ENCODE data around the gene TRPM3.

The TRPM3 gene

DNA sequence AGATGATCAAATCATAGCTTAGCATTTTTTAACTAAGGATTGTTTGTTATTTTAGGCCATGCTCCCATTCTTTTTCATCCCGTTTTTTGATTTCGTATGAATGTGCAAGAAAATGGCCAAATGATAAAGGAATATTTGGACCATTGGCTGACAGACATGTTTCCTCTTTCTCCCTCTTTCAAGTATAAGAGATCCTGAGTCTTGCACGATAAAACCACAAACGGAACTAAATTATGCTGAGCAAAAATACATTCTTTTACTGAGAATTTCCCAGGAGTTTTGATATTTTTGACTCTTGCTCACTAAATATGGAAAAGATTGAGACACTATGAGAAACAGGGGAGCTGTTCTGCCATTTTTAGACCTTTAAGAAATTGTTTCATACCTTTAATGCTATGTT, 616.6 kb downstream of the TRPM3 start:
- DNase-seq (ENCODE audit: extremely low read depth, low read depth), result no peak
- TF ChIP-seq, protein P1, sequence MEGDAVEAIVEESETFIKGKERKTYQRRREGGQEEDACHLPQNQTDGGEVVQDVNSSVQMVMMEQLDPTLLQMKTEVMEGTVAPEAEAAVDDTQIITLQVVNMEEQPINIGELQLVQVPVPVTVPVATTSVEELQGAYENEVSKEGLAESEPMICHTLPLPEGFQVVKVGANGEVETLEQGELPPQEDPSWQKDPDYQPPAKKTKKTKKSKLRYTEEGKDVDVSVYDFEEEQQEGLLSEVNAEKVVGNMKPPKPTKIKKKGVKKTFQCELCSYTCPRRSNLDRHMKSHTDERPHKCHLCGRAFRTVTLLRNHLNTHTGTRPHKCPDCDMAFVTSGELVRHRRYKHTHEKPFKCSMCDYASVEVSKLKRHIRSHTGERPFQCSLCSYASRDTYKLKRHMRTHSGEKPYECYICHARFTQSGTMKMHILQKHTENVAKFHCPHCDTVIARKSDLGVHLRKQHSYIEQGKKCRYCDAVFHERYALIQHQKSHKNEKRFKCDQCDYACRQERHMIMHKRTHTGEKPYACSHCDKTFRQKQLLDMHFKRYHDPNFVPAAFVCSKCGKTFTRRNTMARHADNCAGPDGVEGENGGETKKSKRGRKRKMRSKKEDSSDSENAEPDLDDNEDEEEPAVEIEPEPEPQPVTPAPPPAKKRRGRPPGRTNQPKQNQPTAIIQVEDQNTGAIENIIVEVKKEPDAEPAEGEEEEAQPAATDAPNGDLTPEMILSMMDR (IDR thresholded peaks at IDR 0.05; ENCODE audit: low read depth, low read length), result no peak

DNA sequence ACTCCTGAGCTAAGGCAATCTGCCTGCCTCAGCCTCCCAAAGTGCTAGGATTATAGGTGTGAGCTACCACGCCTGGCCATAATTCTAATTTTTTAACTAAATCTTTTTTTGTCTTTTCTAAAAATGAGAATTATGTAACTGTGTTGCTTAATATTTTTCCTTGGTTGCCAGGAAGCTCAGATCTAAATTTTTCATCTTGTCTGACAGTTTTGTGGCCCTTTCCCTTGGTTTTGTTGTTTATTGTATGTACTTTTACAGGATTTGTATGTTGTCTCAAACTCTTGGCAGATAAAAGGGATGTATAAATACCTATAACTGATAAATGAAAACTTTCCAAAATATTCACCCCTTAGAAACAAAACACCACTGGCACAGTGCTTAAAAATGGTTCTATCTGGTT, 618.7 kb downstream of the TRPM3 start:
- DNase-seq (ENCODE audit: extremely low read depth, low read depth), result no peak
- TF ChIP-seq, protein P1 (IDR thresholded peaks at IDR 0.05; ENCODE audit: low read depth, low read length), result no peak

DNA sequence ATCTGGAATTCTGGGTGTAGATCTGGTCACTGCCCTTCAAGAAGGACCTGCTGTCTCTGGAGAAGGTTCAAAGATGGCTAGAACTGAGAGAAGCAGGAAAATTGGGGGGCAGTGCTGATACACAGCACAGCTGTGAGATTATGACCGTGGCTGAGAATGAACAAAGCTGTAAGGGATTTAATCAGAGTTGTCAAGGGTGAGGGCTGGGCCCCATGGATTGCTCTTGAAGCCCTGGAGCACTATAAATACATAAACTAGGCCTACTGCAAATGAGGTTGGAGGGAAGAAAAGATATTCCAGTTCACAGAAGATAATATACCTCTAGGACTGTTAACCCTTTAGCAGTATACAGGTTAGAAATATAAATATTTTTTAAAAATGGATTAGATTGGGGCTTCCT, 620.6 kb downstream of the TRPM3 start:
- DNase-seq (ENCODE audit: extremely low read depth, low read depth), result no peak
- TF ChIP-seq, protein P1 (IDR thresholded peaks at IDR 0.05; ENCODE audit: low read depth, low read length), result no peak

DNA sequence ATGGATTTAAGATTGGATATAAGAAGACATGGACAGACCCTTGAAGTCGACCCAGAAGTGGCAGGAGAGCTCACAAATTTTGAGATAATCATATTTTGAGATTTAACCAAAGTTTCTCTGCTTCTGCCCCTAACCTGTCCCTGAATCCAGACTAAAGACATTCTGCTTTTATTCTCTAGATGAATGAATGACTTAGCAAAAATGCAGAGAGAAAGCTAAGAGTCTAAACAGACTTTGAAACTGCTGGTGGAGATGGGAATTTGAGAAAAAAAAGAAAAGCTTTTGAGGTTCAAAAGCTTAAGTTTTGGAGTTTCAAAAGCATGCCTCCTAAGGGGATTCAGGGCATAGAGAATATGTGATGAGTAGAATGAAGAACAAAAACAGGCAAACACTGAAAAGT, 621.8 kb downstream of the TRPM3 start:
- DNase-seq (ENCODE audit: extremely low read depth, low read depth), result no peak
- TF ChIP-seq, protein P1 (IDR thresholded peaks at IDR 0.05; ENCODE audit: low read depth, low read length), result no peak

DNA sequence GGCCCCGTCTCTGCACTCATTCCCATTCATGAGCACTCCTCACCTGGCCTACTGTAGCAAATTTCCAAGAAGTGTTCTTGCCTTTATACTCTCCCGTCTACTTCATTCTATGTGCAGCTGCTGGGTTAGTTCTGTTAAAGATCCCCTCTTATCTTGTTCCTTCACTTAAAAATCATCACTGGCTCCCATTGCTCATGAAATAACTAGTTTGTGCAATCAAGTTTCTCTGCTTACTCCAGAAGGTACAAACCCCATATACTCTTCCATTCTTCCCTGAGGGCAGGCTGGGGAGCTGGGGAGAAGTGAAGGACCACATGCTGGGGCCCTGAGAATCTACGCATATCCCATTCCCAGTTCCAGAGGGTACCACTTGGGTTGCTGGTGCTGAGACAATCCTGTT, 622.6 kb downstream of the TRPM3 start:
- TF ChIP-seq, protein P1 (IDR thresholded peaks at IDR 0.05; ENCODE audit: low read depth, low read length), result no peak
- no peak for DNase-seq (ENCODE audit: extremely low read depth, low read depth)

DNA sequence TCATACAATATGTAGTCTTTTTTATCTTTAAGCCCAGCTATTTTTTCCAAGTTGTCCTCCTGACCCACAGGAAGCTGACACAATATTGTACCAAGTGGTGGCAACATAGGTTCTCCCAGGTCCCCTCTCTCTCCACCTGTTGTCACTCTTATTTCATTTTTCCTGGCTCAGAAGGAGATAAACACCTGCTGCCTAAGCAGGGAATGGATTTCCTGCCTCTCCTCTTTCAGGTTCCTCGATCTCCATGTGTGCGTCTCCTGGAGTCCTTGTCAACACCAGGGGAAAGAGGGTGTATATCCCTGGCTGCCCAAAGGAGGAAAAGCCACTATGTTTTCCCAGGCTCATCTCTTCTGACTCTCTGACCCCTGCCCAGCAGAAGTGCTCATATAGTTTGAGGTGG, 625.2 kb downstream of the TRPM3 start:
- TF ChIP-seq, protein P1 (IDR thresholded peaks at IDR 0.05; ENCODE audit: low read depth, low read length), result no peak
- no peak for DNase-seq (ENCODE audit: extremely low read depth, low read depth)

DNA sequence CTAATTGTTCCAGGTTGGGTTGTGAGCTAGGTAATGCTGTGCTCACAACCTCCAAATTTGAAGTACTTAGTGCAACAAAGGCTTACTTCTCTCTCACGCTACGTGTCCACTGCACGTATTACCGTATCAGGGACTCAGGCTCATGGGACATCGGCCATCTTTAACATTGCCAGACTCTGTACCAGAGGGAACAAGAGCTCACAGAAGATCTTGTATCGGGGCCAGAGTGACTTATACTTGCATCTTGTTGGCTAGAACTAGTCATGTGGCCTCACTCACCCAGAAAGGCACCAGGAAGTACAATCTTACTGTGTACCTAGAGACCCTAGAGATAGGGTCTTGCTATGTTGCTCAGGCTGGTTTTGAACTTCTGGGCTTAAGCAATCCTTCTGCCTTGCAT, 625.9 kb downstream of the TRPM3 start:
- no peak for DNase-seq (ENCODE audit: extremely low read depth, low read depth)
- TF ChIP-seq, protein P1 (IDR thresholded peaks at IDR 0.05; ENCODE audit: low read depth, low read length), result no peak
